B cell (primary cell): Measurements from ENCODE around the gene STAB1.

Experiments
- CTCF ChIP-seq: fragments of 200-600 bp; IDR thresholded peaks from one replicate; pipeline ENCODE4 v1.8.0; 2022; ENCODE audit warnings: antibody characterized with exemption, mild to moderate bottlenecking
- EZH2 ChIP-seq: IDR thresholded peaks from 2 replicates; pipeline ENCODE4 v1.6.1; 2012; ENCODE audit warnings: borderline replicate concordance, low read depth, mild to moderate bottlenecking, moderate library complexity, low read length; ENCODE audit not compliant: insufficient read depth, poor library complexity, severe bottlenecking

GRCh38 chr3:52537165-52537620 is 42.1 kb downstream of the STAB1 start:
- TF ChIP-seq CTCF (no peak), EZH2 (no peak)
